GM03348 (cell line): Measurements from ENCODE around the gene ATRIP.
"Not testable (repeated sequence)": the region's sequence is repeated elsewhere in the genome, so short reads cannot be mapped to it uniquely, and the experiment has no call there.

Experiments used
- DNase-seq: peaks from one replicate; pipeline ENCODE4 v3.0.0; 2012; ENCODE audit warnings: low spot score

The ATRIP gene

DNA sequence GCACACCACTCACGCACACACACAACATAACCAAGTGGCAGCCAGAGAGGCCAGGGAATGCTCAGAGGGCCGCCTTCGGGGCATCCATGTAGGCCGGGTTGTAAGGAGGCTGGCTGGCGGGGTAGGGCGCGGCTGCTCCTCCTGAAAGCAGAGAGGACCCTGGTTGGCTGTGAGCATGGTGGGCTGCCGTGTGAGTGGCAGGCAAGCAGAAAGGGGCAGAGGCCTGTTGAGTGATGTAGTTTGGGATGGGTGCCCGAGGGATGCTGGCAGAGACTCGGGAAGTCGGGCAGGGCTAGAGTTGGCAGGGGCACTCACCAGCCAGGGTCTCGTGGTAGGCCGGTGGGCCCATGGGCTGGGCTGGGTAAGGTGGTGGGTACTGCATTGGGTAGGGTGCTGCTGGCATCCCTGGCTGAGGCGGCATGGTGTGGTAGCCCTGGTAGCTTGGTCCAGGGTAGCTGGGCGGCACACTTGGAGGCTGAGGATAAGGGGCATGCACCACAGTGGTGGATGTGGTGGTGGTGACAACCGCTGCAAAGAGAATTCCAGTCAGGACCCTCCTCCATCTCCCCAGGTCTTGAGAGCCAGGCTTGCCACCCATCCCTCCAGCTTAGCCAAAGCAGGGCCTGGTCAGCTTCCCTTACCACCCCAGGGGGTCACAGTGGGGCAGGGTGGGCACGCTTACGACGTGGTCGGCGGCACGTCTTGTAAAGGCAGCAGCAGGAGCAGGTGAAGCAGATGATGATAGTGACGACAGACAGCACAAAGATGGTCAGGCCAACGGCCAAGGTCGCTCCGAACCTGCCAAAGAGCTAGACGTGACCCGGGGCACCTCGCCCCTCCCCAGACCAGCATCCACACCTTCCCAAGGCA is 22.7 kb downstream of the ATRIP start:
- no peak for DNase-seq

DNA sequence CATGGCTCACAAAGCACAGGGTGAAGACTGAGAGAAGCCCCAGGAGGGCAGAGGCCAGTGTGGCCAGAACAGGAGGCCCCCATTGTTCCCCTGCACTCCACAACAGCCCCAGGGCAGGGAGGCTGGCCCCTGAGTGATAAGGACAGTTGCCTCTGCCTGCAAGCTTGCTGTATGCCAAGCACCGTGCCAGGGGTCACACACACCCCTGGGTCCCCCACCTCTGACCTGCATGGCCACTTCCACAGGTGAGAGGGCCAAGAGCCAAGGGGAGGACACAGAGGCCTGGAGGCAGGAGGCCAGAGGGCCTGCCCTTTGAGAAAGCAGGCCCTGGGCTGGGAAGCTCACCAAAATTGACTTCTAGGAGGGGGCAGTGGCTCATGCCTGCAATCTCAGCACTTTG is 23.7 kb downstream of the ATRIP start:
- no peak for DNase-seq

DNA sequence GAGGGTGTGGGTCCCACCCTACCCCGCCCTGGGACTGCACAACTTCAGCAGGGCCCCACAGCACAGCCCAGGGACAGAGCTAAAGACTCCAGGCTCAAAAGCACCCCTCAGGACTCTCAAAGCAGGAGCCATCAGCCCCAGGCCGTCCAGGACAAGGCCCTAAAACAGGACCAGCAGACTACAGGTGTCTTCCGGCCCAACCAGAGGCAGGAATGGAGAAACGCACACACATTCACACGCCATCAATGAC is 26.1 kb downstream of the ATRIP start:
- no peak for DNase-seq

DNA sequence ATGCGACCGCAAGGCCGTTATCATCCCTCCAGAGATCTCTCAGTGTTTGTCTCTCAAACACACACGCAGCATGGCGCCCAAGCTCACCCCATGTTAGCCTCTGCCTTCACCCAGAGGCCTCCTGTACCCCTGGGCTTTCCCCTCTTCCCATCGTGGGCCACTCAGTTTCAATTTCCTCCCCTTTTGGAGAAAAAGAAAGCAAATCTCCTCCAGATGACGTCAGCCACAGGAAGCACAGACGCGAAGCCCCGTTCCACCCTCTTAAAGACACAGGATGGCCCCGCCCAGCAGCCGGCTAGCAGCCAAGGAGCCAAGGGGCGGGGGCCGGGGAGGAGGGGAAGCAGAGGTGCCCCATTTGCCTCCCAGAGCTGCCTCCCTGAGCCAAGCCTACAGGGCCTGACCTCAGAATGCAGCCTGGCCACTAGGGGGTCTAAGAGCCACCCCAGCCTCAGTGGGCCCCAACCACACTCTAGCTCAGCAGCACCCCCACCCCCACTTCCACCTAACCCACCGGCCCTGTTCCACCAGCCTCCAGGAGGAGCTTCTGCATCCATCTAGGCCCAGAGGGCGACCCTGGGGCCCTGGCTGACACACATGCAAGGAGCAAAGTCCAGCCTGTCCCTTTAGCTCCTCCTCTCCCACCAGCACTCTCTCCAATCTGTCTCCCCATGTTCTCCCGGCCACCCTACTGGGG is 26.5 kb downstream of the ATRIP start:
- DNase-seq: peak; percentile 89

- DNase-seq: no peak
These were observed 27.0 kb downstream of the ATRIP start for GRCh38 chr3:48473617-48473952.

- DNase-seq: not testable (repeated sequence)
These were observed 27.5 kb downstream of the ATRIP start for GRCh38 chr3:48474031-48474430.

DNA sequence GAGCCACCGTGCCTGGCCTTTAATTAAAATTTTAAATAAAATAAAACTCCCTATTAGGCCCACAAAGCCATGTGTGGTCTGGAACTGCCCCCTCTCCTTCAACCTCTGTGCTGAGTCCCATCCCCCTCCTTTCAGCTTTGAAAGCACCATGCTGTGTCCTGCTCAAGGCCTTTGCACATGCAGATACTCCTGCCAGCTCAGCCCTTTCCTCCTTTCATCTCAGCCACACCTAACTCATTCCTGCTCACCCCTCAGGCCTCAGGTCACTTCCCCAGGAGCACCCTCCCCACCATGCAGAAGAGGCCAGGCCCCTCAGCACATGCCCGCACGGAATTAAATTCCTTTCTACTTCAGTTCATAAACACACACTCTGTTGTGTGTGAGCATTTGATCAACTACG is 28.1 kb downstream of the ATRIP start:
- no peak for DNase-seq

- no peak for DNase-seq
These were observed 28.7 kb downstream of the ATRIP start for GRCh38 chr3:48475188-48475587.

DNA sequence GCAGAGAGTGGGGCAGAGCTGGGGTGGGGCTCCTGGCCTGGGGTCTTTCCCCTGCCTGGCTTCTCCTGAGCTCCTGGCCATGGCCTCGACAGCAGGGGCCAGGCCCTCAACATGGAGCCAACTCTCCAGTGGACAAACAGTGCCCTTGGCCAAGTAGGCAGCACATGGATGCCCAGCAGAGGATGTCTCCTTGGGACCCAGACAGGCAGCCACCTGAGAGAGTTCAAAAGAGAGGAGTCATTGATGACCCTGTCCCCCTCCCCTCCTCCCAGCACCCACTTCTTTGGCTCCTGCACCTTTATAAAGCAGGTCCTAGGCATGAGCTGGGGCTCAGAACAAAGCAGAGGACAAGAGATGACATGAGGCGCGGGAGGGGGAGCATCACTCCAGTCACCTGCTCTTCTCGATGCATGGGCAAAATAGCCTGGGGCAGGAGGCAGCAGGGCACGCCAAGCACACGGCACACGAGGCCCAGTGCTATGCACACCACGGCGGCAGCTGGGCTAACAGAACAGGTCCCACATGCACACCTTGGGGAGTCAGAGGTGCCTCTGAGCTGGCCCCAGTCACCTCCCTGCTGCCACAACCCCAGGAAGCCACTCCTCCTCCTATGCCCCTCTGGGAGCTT is 30.0 kb downstream of the ATRIP start:
- DNase-seq: no peak

DNA sequence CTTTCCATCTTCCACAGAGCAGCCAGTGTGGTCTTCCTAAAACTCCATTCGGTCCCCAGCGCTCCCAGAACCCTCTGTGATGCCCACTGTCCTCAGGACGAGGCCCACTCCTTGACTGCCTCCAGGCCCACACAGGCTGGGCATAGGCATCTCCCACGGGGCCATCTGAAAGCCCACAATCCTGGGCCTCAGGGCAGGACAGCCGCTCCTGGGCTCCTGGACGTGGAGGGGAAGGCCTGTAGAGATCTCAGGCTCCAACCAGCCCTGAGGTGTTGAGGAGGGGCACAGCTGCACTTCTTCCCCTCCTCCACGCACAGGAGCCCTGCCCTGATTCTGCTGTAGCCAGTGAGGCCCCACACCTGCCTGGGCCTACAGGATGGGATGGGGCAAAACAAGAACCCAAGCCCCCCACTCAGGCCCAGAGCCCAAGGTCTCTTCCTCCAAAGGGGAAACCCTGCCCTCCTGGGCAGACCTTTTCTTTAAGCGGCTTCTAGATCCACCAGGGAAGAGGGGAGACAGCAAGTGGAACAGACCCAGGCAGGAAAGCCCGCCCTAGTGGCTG is 31.5 kb downstream of the ATRIP start:
- DNase-seq: no peak

DNA sequence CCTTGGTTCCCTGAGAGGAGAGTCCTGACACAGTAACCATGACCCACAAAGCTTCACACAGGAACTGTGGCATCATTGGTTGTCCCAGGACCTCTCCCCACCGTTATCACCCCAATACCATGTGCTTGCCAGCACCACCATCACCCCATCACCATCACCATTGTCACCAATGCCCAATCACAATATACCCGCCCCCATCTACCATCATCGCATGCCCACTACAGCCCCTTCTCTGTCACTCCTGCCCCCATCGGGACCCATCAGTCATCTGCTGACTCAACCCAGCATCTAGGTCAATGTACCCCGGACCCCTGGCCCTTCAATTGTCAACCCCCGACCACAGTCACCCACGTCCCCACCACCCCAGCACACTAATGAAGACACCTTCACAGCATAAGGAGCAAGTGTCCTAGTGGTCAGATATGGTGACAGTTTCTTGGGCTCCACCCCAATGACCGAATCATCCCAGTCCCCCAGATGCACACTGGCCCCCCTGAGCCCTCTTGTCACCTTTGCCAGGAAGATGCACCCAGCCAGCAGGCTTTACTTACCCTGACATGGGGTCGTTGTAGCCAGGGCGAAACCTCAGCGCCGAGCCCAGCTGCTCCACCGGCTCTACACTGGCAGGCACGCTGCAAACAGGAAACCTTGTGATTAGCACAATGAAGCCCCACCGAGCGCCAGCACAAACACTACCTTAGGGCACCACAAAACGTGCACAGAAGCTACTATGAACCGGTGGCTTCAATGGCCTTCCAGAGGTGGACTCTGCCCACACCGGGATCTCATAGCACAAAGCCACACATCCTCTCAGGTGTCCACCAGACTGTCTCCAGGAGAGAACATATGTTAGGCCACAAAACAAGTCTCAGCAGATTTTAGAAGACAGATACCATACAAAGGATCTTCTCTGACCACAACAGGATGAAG is 32.4 kb downstream of the ATRIP start:
- DNase-seq: no peak

DNA sequence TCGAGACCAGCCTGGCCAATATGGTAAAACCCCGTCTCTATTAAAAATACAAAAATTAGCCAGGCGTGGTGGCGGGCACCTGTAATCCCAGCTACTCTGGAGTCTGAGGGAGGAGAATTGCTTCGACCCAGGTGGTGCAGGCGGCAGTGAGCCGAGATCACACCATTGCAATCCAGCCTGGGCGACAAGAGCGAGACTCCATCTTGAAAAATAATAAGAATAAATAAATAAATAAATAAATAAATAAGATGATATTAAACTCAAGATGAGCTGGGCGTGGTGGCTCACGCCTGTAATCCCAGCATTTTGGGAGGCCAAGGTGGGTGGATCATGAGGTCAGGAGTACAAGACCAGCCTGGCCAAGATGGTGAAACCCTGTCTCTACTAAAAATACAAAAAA is 34.4 kb downstream of the ATRIP start:
- DNase-seq: not testable (repeated sequence)

DNA sequence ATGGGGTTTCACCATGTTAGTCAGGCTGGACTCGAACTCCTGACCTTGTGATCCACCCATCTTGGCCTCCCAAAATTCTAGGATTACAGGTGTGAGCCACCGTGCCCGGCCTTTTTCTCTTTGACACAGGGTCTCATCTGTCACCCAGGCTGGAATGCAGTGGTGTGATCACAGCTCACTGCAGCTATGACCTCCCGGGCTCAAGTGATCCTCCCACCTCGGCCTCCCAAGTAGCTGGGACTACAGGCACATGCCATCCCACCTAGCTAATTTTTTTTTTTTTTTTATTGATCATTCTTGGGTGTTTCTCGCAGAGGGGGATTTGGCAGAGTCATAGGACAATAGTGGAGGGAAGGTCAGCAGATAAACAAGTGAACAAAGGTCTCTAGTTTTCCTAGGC is 36.3 kb downstream of the ATRIP start:
- DNase-seq: not testable (repeated sequence)

GRCh38 chr3:48486952-48487351 is 40.4 kb downstream of the ATRIP start:
- no peak for DNase-seq

DNA sequence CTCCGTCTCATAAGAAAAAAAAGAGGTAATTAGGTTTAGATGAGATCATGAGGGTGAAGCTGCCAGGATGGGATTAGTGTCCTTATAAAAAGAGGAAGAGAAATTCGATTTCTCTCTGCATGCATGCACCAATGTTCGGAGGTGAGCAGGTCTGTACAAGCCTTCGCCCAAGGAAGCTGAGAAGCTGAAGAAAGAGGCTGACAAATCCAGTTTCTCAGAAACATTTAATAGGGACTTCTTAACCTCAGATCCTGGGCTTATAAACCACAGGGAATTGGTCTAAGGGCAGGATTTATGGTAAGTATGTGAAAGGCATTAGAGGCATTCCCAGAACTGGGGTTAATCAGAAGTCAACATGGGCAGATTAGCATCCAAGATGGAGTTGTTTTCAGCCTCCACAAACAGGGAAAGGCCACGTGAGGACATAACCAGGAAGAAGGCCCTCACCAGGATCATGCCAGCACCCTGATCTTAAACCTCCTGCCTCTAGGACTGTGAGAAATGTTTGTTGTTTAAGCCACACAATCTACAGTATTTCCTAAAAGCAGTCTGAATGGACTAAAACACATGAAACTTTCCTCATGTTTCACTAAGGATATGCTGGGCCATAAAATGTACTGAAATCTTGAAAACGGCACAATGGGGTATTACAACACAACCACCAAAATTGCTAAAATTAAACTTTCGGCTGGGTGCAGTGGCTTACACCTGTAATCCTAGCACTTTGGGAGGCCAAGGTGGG is 46.1 kb downstream of the ATRIP start:
- DNase-seq: no peak

GRCh38 chr3:48493203-48493501 is 46.6 kb downstream of the ATRIP start:
- DNase-seq: no peak

GRCh38 chr3:48500656-48501055 is 54.1 kb downstream of the ATRIP start:
- DNase-seq: no peak

- DNase-seq: no peak
These were observed 54.7 kb downstream of the ATRIP start for GRCh38 chr3:48501196-48501595.

- DNase-seq: no peak
These were observed 55.6 kb downstream of the ATRIP start for GRCh38 chr3:48502121-48502520.

GRCh38 chr3:48502728-48503168 is 56.2 kb downstream of the ATRIP start:
- no peak for DNase-seq

DNA sequence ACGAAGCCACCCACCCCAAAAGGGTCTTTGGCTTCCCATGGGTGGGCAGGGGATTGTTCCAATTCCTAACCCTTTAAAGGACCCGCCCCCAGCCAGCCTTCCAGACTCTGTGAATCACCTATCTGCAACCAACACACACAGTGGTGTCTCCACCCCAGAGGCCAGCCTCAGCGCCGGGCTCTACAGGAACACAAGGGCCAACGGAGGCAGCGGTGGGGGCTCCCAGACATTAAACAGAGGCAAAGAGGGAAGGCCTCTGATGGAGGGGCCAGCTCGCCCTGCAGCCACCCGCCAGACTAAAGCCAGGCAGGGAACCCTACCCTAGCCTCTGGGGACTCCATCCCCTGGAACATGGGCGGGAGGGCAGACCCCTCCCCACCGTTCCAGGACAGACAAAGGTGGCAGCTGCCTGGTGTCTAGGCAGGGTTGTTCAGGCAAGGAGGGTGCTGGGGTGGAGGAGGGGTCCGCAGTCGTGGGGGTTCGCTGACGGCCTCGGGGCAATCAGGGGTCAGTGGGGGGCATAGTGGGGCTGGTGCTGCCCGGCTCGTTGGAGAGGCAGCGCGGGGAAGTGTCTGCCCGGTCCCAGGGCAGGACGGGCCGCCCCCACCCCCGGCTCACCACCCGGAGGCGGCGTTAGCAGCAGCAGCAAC is 57.0 kb downstream of the ATRIP start:
- peak; percentile 74 for DNase-seq
